ENCODE measurements around the gene TREML4.
"Not testable (repeated sequence)": the region's sequence is repeated elsewhere in the genome, so short reads cannot be mapped to it uniquely, and the experiment has no call there.

Gene TREML4, protein sequence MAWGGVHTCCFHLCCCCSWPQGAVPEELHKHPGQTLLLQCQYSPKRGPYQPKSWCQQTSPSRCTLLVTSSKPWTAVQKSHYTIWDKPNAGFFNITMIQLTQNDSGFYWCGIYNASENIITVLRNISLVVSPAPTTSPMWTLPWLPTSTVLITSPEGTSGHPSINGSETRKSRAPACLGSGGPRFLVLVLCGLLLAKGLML

DNA sequence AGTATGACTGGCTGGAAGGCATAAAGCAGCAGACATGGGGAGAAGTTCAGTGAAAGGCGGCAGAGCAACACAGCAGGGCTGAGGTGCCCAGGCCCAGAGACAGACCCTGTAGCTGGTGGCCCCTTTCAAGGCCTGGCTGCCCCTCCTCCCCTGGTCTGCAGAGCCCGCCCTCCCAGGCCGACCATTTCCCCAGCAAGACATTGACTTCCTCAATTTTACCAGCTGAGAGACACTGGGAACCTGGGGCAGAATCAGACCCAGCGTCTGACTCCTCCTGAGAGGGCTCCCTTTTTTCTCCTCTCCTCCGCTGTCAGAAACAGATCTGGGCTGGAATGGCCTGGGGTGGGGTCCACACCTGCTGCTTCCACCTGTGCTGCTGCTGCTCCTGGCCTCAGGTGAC lies at the start of gene TREML4:
TREML4 (plus strand) TSS at position 254 of the 400 bp plus-strand sequence; CDS start at position 333, 79 bp downstream.
- peaks cover under 1% of the 10 kb centered on the region for H3K27me3 ChIP-seq (ENCODE audit: control insufficient read depth, insufficient read depth, low read length)
- H3K4me3 ChIP-seq (ENCODE audit: low read length), result no peak within 1 kb of the TSS
- H3K36me3 ChIP-seq (ENCODE audit: control insufficient read depth, insufficient read depth, low read length), result no peaks in the 10 kb centered on the region
- no peak within 1 kb of the TSS for H3K9ac ChIP-seq (ENCODE audit: low read length)
- H3K9me3 ChIP-seq (ENCODE audit: control insufficient read depth, low read length), result no peaks in the 10 kb centered on the region
- H3K4me1 ChIP-seq (ENCODE audit: control insufficient read depth, insufficient read depth, low read length), result no peaks in the 10 kb centered on the region

- no peaks in the 10 kb centered on the region for H3K9me3 ChIP-seq (ENCODE audit: control insufficient read depth, low read length)
- no peaks in the 10 kb centered on the region for H3K36me3 ChIP-seq (ENCODE audit: control insufficient read depth, insufficient read depth, low read length)
- H3K4me3 ChIP-seq (ENCODE audit: low read length), result no peak overlapping the region
- H3K9ac ChIP-seq (ENCODE audit: low read length), result no peak overlapping the region
- H3K4me1 ChIP-seq (ENCODE audit: control insufficient read depth, insufficient read depth, low read length), result no peaks in the 10 kb centered on the region
- H3K27me3 ChIP-seq (ENCODE audit: control insufficient read depth, insufficient read depth, low read length), result peaks cover 6% of the 10 kb centered on the region
Measured at GRCh38 chr6:41179163-41179562, 49.0 kb upstream of the TREML4 start.

GRCh38 chr6:41181566-41181965 lies 46.6 kb upstream of the TREML4 start:
- no peaks in the 10 kb centered on the region for H3K4me1 ChIP-seq (ENCODE audit: control insufficient read depth, insufficient read depth, low read length)
- H3K27me3 ChIP-seq (ENCODE audit: control insufficient read depth, insufficient read depth, low read length), result peaks cover 3% of the 10 kb centered on the region
- no peaks in the 10 kb centered on the region for H3K9me3 ChIP-seq (ENCODE audit: control insufficient read depth, low read length)
- H3K9ac ChIP-seq (ENCODE audit: low read length), result no peak overlapping the region
- H3K36me3 ChIP-seq (ENCODE audit: control insufficient read depth, insufficient read depth, low read length), result no peaks in the 10 kb centered on the region
- H3K4me3 ChIP-seq (ENCODE audit: low read length), result no peak overlapping the region

DNA sequence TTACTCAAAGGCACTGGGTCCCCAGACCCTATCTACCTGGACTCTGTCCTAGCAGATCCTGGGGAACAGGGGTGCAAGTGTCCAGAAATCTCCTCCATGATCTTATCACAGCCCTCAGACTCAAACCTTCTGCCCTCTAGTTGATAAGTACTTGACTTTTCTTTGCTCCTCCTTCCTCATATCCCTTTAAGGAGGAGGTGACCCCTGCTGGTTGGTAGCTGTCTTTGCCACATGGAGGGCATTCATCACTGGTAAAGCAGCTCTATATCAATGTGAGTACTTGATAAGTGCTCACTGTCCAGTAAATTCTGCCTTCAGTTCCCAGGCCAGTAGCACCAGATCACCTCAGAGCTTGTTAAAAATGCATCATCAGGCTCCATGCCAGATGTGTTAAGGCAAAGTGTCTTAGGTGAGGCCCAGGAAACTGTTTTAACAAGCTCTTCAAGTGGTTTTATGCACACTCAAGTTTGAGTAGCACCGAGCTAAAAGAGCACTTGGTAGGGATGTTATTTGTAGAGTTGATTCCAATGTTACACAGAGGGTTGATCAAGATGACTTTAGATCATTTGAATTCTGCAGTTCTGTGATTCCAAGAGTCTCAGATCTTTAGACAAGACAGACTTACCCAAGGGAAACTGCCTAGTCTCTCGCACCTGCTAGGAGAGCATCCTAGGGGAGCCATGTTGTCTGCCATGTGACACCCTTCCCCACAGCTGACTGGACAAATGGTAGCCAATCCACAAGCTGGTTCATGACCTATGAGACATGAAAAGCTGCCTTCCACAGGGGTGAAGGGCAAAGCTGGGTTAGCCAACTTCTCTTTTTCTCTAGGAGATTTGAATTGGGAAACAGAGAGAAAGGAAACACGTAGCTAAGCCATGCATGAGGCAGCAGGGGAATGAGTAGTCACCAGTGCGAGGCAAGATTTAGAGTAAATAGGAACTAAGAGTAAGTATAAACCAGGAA lies 45.8 kb upstream of the TREML4 start:
- H3K36me3 ChIP-seq (ENCODE audit: control insufficient read depth, insufficient read depth, low read length), result no peaks in the 10 kb centered on the region

GRCh38 chr6:41184761-41185160 lies 43.4 kb upstream of the TREML4 start:
- H3K9ac ChIP-seq (ENCODE audit: low read length), result no peak overlapping the region
- peaks cover 3% of the 10 kb centered on the region for H3K27me3 ChIP-seq (ENCODE audit: control insufficient read depth, insufficient read depth, low read length)
- H3K9me3 ChIP-seq (ENCODE audit: control insufficient read depth, low read length), result no peaks in the 10 kb centered on the region
- H3K36me3 ChIP-seq (ENCODE audit: control insufficient read depth, insufficient read depth, low read length), result no peaks in the 10 kb centered on the region
- H3K4me1 ChIP-seq (ENCODE audit: control insufficient read depth, insufficient read depth, low read length), result no peaks in the 10 kb centered on the region
- no peak overlapping the region for H3K4me3 ChIP-seq (ENCODE audit: low read length)

More for the DNA sequence above, 45.8 kb upstream of the TREML4 start:
- Histone ChIP-seq H3K4me1 (ENCODE audit: control insufficient read depth, insufficient read depth, low read length) (no peaks in the 10 kb centered on the region), H3K9me3 (ENCODE audit: control insufficient read depth, low read length) (no peaks in the 10 kb centered on the region), H3K27me3 (ENCODE audit: control insufficient read depth, insufficient read depth, low read length) (peaks cover 3% of the 10 kb centered on the region), H3K9ac (ENCODE audit: low read length) (no peak overlapping the region), H3K4me3 (ENCODE audit: low read length) (no peak overlapping the region)

GRCh38 chr6:41186031-41186562 lies 42.1 kb upstream of the TREML4 start:
- Histone ChIP-seq H3K4me1 (ENCODE audit: control insufficient read depth, insufficient read depth, low read length) (no peaks in the 10 kb centered on the region), H3K9me3 (ENCODE audit: control insufficient read depth, low read length) (no peaks in the 10 kb centered on the region), H3K36me3 (ENCODE audit: control insufficient read depth, insufficient read depth, low read length) (no peaks in the 10 kb centered on the region), H3K9ac (ENCODE audit: low read length) (no peak overlapping the region), H3K27me3 (ENCODE audit: control insufficient read depth, insufficient read depth, low read length) (peaks cover 4% of the 10 kb centered on the region), H3K4me3 (ENCODE audit: low read length) (no peak overlapping the region)

DNA sequence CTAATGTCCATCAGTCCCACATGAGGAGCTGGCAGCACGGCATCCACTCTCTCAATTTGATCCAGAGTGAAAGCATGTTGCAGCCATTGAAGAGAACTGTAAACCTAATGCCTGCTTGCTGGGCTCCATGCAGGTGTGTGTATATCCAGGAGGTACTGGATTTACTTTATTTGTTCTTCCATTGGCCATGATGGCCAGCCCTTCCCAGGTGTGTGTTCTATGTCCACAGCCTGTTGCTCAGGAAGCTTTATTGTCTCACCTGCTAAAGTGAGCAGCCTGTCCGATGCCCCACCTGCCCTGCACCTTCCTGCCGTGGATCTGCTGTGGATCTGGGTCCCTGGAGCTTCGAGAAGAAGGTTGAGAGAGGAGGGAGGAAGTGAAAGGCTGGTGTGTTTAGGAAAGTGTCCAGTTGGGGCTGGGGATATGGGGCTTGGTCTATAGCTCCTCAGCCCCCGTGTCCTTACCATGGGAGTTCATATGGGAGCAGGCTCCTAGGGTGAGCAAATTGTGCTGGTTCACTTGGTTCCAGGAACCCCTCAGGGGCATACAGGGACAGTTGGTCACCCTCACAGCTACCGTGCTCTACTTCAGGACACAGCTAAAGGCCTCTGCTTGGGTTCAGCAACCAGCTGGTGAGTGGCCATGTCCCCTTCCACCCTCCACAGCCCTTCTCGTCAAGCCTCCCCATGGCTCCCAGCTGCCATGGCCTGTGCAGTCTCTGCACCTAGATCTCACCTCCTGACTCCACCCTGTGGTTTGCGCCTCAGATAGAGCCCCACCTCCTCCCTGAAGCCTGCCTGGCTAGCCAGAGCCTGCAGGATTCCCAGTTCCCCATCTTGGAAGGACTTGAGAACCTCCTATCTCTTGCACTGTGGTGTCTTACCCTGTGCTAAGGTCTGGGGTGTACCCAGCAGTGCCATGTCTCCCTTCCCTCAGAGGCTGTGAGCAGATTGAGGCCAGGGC lies 39.9 kb upstream of the TREML4 start:
- Histone ChIP-seq H3K4me3 (ENCODE audit: low read length) (no peak overlapping the region), H3K27me3 (ENCODE audit: control insufficient read depth, insufficient read depth, low read length) (peaks cover 15% of the 10 kb centered on the region), H3K9me3 (ENCODE audit: control insufficient read depth, low read length) (no peaks in the 10 kb centered on the region), H3K4me1 (ENCODE audit: control insufficient read depth, insufficient read depth, low read length) (no peaks in the 10 kb centered on the region), H3K9ac (ENCODE audit: low read length) (no peak overlapping the region), H3K36me3 (ENCODE audit: control insufficient read depth, insufficient read depth, low read length) (no peaks in the 10 kb centered on the region)

- H3K9me3 ChIP-seq (ENCODE audit: control insufficient read depth, low read length); H3K4me1 ChIP-seq (ENCODE audit: control insufficient read depth, insufficient read depth, low read length); H3K9ac ChIP-seq (ENCODE audit: low read length); H3K36me3 ChIP-seq (ENCODE audit: control insufficient read depth, insufficient read depth, low read length); H3K4me3 ChIP-seq (ENCODE audit: low read length): not testable (repeated sequence)
- peaks cover 15% of the 10 kb centered on the region for H3K27me3 ChIP-seq (ENCODE audit: control insufficient read depth, insufficient read depth, low read length)
Measured at GRCh38 chr6:41189046-41189445, 39.1 kb upstream of the TREML4 start.

- Histone ChIP-seq H3K36me3 (ENCODE audit: control insufficient read depth, insufficient read depth, low read length) (no peaks in the 10 kb centered on the region), H3K4me1 (ENCODE audit: control insufficient read depth, insufficient read depth, low read length) (no peaks in the 10 kb centered on the region), H3K9ac (ENCODE audit: low read length) (no peak overlapping the region)
Measured at GRCh38 chr6:41189967-41190366, 38.2 kb upstream of the TREML4 start.

DNA sequence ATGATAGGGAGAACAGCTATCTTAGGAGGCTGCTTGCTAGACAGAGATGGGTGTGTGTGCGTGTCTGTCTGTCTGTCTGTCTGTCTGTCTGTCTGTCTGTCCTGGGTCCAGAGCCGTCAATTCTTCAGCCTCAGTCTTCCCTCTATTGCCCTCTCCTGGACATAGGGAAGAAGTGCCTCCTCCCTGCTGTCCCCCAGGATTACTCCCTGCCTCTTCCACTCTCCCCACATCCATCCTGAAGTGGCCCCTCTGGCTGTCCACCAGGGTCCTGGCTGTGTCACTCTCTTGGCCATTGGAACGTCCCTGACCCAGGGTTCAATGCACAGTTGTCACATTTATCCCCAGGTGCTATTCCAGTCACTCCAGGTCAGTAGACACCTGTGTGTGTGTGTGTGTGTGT lies 37.4 kb upstream of the TREML4 start:
- no peaks in the 10 kb centered on the region for H3K4me1 ChIP-seq (ENCODE audit: control insufficient read depth, insufficient read depth, low read length)
- H3K4me3 ChIP-seq (ENCODE audit: low read length), result no peak overlapping the region
- no peaks in the 10 kb centered on the region for H3K36me3 ChIP-seq (ENCODE audit: control insufficient read depth, insufficient read depth, low read length)
- no peak overlapping the region for H3K9ac ChIP-seq (ENCODE audit: low read length)
- H3K27me3 ChIP-seq (ENCODE audit: control insufficient read depth, insufficient read depth, low read length), result peaks cover 15% of the 10 kb centered on the region
- no peaks in the 10 kb centered on the region for H3K9me3 ChIP-seq (ENCODE audit: control insufficient read depth, low read length)

More at GRCh38 chr6:41189967-41190366, 38.2 kb upstream of the TREML4 start:
- H3K27me3 ChIP-seq (ENCODE audit: control insufficient read depth, insufficient read depth, low read length), result peaks cover 15% of the 10 kb centered on the region
- H3K4me3 ChIP-seq (ENCODE audit: low read length), result no peak overlapping the region
- H3K9me3 ChIP-seq (ENCODE audit: control insufficient read depth, low read length), result no peaks in the 10 kb centered on the region

DNA sequence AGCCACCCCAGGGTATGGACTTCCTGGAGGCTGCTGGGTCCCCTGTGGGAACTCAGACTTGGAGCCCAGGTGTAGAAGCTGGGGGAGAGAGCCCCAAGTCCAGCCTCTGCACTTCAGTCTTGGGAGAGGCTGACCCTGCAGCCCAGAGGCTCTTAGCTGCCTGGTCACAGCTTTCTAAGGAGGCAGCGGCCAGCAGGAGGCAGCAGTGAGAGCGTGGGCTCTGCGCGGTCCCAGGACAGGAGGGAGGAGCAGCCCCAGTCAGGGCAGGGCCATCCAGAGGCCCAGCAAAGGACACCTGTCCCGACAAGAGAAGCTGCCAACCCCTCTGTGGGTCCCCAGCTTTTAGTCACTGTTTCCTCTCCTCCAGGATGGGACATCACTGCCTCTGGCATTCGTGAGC lies 36.6 kb upstream of the TREML4 start:
- no peaks in the 10 kb centered on the region for H3K36me3 ChIP-seq (ENCODE audit: control insufficient read depth, insufficient read depth, low read length)
- no peak overlapping the region for H3K4me3 ChIP-seq (ENCODE audit: low read length)
- no peaks in the 10 kb centered on the region for H3K4me1 ChIP-seq (ENCODE audit: control insufficient read depth, insufficient read depth, low read length)
- H3K9me3 ChIP-seq (ENCODE audit: control insufficient read depth, low read length), result no peaks in the 10 kb centered on the region
- no peak overlapping the region for H3K9ac ChIP-seq (ENCODE audit: low read length)
- peaks cover 15% of the 10 kb centered on the region for H3K27me3 ChIP-seq (ENCODE audit: control insufficient read depth, insufficient read depth, low read length)

Measured in mucosa of stomach (tissue), 1 donor.